ENCODE measurements around the gene KIAA1671. TPM values are rescaled to one million over a fixed set of nuclear protein-coding genes. Genes with fewer than 3 reads are reported as not detected.

KIAA1671 gene
- total and polyA plus RNA-seq, 4 experiments from 2014 or later = 0.04 to 10.2 (median 5.2) TPM

DNA sequence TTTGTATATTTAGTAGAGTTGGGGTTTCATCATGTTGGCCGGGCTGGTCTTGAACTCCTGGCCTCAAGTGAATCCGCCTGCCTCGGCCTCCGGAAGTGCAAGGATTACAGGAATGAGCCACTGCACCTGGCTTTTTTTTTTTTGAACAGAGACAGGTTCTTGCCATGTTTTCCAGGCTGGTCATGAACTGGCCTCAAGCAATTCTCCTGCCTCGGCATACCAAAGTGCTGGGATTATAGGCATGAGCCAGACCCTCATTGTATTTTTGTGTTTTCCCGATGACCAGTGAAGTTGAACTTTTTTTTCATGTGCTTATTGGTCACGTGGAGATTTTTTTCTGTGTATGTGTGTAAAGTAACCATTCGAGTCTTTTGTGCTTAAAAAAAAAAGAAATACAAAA lies 48.2 kb downstream of the KIAA1671 start:
- Mint-ChIP-seq H3K9me3 (peaks cover 2 to 23% (median 10%) of the 10 kb centered on the region in 8 donors), H3K36me3 (peaks cover 0 to 3% of the 10 kb centered on the region in 2 donors), H3K4me1 (peaks cover 5 to 12% (median 11%) of the 10 kb centered on the region in 4 donors), H3K27ac (no peak overlapping the region), H3K4me3 (no peak overlapping the region), H3K27me3 (peaks cover 3 to 17% of the 10 kb centered on the region in 2 donors)
- Histone ChIP-seq H3K4me1 (ENCODE audit: insufficient read depth, low read length) (peaks cover 7% of the 10 kb centered on the region), H3K27me3 (ENCODE audit: insufficient read depth, low read length) (no peaks in the 10 kb centered on the region), H3K4me3 (ENCODE audit: low read length in 2 of 2) (no peak overlapping the region), H3K36me3 (ENCODE audit: insufficient read depth, low read length) (no peaks in the 10 kb centered on the region), H3K27ac (ENCODE audit: low read depth, low read length) (no peak overlapping the region), H3K9me3 (ENCODE audit: control insufficient read depth in 1 of 2, low read length in 2 of 2) (no peaks in the 10 kb centered on the region)
- DNase-seq = no peak
- intact Hi-C loops (cut with micrococcal nuclease) = no loop called here
- CTCF ChIA-PET (ENCODE audit: partially characterized antibody) = interaction anchor here (1.2 kb wide), 1 partner anchor 9 kb away, joined by 3 read pairs; no protein-coding TSS in a partner anchor
- POLR2A ChIA-PET (ENCODE audit: partially characterized antibody) = no interaction called here

DNA sequence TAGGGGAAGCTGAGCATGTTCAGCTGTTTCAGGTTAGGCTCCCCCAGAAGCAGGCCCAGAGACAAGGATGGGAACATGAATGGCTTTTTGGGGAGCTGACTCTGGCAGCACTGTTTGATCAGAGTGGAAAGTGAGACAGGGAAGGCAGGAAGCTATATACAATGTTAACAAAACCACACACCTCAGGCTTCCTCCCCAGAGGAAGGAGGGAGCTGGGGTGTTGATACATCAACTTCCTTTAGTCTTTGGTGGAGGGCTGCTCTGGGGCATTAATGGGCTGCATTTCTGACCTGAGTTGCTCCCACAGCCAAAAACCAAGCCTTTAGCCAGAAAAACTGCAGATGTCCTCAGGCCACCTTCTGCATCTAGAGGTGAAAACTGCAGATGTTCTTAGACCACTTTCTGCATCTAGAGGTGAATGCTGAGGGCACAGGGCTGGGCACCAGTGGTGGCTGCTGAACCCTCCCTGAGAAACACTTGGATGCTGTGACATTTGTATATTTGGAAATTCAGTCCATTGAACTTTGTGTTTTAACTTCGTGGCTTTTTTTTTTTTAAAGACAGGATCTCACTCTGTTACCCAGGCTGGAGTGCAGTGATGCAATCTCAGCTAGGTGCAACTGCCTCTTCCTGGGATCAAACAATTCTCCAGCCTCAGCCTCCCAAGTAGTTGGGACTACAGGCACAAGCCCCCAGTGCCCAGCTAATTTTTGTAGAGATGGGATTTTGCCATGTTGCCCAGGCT lies 49.9 kb downstream of the KIAA1671 start:
- intact Hi-C loops (cut with micrococcal nuclease) = no loop called here
- Mint-ChIP-seq H3K27me3 (peaks cover 1 to 6% of the 10 kb centered on the region in 2 donors), H3K4me3 (peak overlapping the region in 2 of 8 donors; percentile 53 to 61), H3K36me3 (peaks cover 0 to 3% of the 10 kb centered on the region in 2 donors), H3K4me1 (peaks cover 5 to 12% (median 11%) of the 10 kb centered on the region in 4 donors), H3K9me3 (peaks cover 2 to 24% (median 10%) of the 10 kb centered on the region in 8 donors), H3K27ac (peak overlapping the region in 2 of 7 donors; percentile 30 to 74)
- CTCF ChIA-PET (ENCODE audit: partially characterized antibody) = no interaction called here
- peaks cover 7% of the 10 kb centered on the region for H3K4me1 ChIP-seq (ENCODE audit: insufficient read depth, low read length)
- H3K27me3 ChIP-seq (ENCODE audit: insufficient read depth, low read length) = no peaks in the 10 kb centered on the region
- DNase-seq = peak in 1 of 5 donors; percentile 6
- H3K36me3 ChIP-seq (ENCODE audit: insufficient read depth, low read length) = no peaks in the 10 kb centered on the region
- H3K4me3 ChIP-seq (ENCODE audit: low read length in 2 of 2) = no peak overlapping the region
- H3K27ac ChIP-seq (ENCODE audit: low read depth, low read length) = no peak overlapping the region
- POLR2A ChIA-PET (ENCODE audit: partially characterized antibody) = no interaction called here
- H3K9me3 ChIP-seq (ENCODE audit: control insufficient read depth in 1 of 2, low read length in 2 of 2) = no peaks in the 10 kb centered on the region

DNA sequence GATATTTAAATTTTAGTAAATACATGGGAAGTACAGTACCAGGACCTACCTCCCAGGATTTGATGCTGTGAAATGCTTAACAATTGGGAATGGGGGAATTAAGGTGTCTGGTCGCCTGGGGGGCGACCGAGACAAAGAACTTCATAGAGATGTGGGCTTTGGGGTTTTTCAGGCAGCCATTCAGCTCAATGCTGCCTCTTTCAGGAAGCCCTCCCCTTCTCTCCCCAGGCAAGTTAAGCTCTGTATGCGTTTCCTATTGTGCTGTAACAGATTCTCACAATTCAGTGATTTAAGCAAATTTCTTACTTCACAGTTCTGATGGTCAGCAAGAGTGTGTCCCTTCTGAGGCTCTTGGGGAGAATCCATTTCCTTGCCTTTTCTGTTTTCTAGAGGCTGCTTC lies 53.8 kb downstream of the KIAA1671 start:
- H3K36me3 Mint-ChIP-seq = peaks cover 0 to 3% of the 10 kb centered on the region in 2 donors
- ChIA-PET POLR2A (ENCODE audit: partially characterized antibody) (no interaction called here), CTCF (ENCODE audit: partially characterized antibody) (no interaction called here)
- no peak for DNase-seq
- H3K27me3 Mint-ChIP-seq = peaks cover 0 to 2% of the 10 kb centered on the region in 2 donors
- Histone ChIP-seq H3K4me3 (ENCODE audit: low read length in 2 of 2) (no peak overlapping the region), H3K9me3 (ENCODE audit: control insufficient read depth in 1 of 2, low read length in 2 of 2) (no peaks in the 10 kb centered on the region), H3K27ac (ENCODE audit: low read depth, low read length) (no peak overlapping the region), H3K4me1 (ENCODE audit: insufficient read depth, low read length) (peaks cover 7% of the 10 kb centered on the region), H3K27me3 (ENCODE audit: insufficient read depth, low read length) (no peaks in the 10 kb centered on the region), H3K36me3 (ENCODE audit: insufficient read depth, low read length) (no peaks in the 10 kb centered on the region)
- H3K9me3 Mint-ChIP-seq = peaks cover 2 to 21% (median 8%) of the 10 kb centered on the region in 8 donors
- intact Hi-C loops (cut with micrococcal nuclease) = no loop called here
- H3K27ac Mint-ChIP-seq = no peak overlapping the region
- H3K4me3 Mint-ChIP-seq = no peak overlapping the region
- H3K4me1 Mint-ChIP-seq = peaks cover 3 to 16% (median 10%) of the 10 kb centered on the region in 4 donors

DNA sequence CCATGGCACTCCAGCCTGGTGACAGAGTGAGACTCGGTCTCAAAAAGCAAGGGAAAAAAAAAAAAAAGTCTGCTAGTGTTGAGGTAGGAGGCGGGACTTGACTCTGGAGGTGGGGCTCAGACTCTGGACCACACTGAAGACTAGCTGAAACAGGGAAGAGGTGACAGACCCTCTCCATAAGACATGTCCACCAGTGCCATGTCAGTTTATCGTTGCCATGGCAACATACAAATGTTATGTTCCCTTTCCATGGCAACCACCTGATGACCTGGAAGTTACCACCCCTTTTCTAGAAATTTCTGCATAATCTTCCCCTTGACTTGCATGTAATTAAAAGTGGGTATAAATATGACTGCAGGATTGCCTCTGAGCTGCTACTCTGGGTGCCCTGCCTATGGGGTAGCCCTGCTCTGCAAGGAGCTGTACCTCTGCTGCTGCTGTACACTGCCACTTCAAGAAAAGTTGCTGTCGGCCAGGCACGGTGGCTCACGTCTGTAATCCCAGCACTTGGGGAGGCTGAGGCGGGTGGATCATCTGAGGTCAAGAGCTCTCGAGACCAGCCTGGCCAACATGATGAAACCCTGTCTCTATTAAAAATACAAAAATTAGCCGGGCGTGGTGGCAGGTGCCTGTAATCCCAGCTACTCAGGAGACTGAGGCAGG lies 55.1 kb downstream of the KIAA1671 start:
- Histone ChIP-seq H3K36me3 (ENCODE audit: insufficient read depth, low read length) (no peaks in the 10 kb centered on the region), H3K27ac (ENCODE audit: low read depth, low read length) (no peak overlapping the region), H3K4me3 (ENCODE audit: low read length in 2 of 2) (no peak overlapping the region), H3K4me1 (ENCODE audit: insufficient read depth, low read length) (peaks cover under 1% of the 10 kb centered on the region), H3K27me3 (ENCODE audit: insufficient read depth, low read length) (no peaks in the 10 kb centered on the region), H3K9me3 (ENCODE audit: control insufficient read depth in 1 of 2, low read length in 2 of 2) (no peaks in the 10 kb centered on the region)
- intact Hi-C loops (cut with micrococcal nuclease) = no loop called here
- DNase-seq = no peak
- H3K36me3 Mint-ChIP-seq = no peaks in the 10 kb centered on the region
- peaks cover 0 to 9% (median 3%) of the 10 kb centered on the region in 4 donors for H3K4me1 Mint-ChIP-seq
- CTCF ChIA-PET (ENCODE audit: partially characterized antibody) = no interaction called here
- POLR2A ChIA-PET (ENCODE audit: partially characterized antibody) = interaction anchor here (0.6 kb wide), 1 partner anchor 395 kb away, joined by 3 read pairs; no protein-coding TSS in a partner anchor
- H3K27me3 Mint-ChIP-seq = peaks cover 0 to 2% of the 10 kb centered on the region in 2 donors
- peak overlapping the region in 1 of 7 donors; percentile 55 for H3K27ac Mint-ChIP-seq
- peaks cover 0 to 14% (median 3%) of the 10 kb centered on the region in 8 donors for H3K9me3 Mint-ChIP-seq
- peak overlapping the region in 1 of 8 donors; percentile 52 for H3K4me3 Mint-ChIP-seq

DNA sequence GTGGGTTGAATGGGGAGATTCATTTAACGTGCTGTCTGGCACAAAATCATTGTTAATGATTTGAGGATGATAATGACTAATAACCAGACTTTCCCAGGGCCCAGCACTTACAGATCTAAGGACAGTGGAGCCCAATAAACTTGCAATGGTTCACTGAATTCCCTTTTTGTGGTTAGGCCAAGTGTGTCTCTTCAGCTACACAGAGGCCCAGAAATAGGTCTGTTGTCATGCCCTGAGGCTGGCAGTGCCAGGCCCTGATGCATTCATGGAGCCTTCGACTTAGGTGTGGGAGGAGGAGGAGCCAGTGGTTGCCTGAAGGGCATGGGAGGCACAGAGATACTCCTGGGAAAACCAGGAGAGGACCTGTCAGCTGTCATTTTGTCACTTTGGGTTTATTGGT lies 56.1 kb downstream of the KIAA1671 start:
- no peak overlapping the region for H3K27ac ChIP-seq (ENCODE audit: low read depth, low read length)
- no peaks in the 10 kb centered on the region for H3K27me3 ChIP-seq (ENCODE audit: insufficient read depth, low read length)
- no peak for DNase-seq
- H3K9me3 ChIP-seq (ENCODE audit: control insufficient read depth in 1 of 2, low read length in 2 of 2) = no peaks in the 10 kb centered on the region
- ChIA-PET POLR2A (ENCODE audit: partially characterized antibody) (no interaction called here), CTCF (ENCODE audit: partially characterized antibody) (no interaction called here)
- Mint-ChIP-seq H3K36me3 (no peaks in the 10 kb centered on the region), H3K27me3 (peaks cover 0 to 3% of the 10 kb centered on the region in 2 donors), H3K9me3 (peaks cover 0 to 8% (median 2%) of the 10 kb centered on the region in 8 donors), H3K4me3 (no peak overlapping the region), H3K27ac (peak overlapping the region in 1 of 7 donors; percentile 58), H3K4me1 (peaks cover 0 to 4% (median 2%) of the 10 kb centered on the region in 4 donors)
- H3K36me3 ChIP-seq (ENCODE audit: insufficient read depth, low read length) = no peaks in the 10 kb centered on the region
- intact Hi-C loops (cut with micrococcal nuclease) = no loop called here
- H3K4me1 ChIP-seq (ENCODE audit: insufficient read depth, low read length) = no peaks in the 10 kb centered on the region
- no peak overlapping the region for H3K4me3 ChIP-seq (ENCODE audit: low read length in 2 of 2)

DNA sequence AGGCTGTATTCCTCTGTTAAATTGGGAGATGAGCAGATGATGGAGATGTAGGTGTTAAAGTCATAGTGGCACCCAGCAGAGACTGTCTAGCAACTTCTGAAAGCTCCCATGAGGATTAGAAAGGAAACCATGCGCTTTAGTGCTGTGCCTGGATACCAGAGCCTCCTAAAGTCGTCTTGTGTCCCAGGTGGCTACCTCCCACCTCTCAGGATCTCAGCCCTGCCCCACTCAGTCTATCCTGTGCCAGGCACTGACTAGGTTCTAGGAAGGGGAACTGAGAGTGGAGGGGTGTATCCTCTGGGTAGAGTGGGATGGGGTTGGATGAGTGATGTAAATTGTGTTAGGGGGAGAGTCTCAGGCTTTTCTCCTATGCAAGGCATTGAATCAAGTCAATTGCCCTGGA lies 60.2 kb downstream of the KIAA1671 start:
- H3K4me1 Mint-ChIP-seq = peaks cover 0 to 2% (median under 1%) of the 10 kb centered on the region in 4 donors

DNA sequence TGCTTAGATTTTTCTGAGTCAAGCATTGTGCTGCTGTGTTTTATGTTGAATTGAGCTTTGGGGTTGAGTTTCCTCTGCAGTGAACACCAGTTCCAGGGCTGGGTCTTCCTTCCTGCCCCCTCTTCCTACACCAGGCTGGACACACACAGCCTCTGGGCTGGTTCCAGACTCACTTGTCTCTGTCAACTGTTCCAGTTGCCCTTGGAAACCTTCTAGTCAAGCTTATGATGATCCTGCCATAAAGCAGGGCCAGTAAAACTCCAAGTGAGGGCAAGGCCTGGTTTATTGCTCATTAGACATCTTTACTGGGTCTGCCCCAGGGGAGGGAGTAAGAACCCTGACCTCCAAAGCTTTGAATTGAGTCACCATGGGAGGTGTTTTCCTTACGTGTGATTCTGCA lies 61.1 kb downstream of the KIAA1671 start:
- ChIA-PET POLR2A (ENCODE audit: partially characterized antibody) (no interaction called here), CTCF (ENCODE audit: partially characterized antibody) (interaction anchor here (1.3 kb wide), 1 partner anchor 36 kb away, joined by 3 read pairs; no protein-coding TSS in a partner anchor)
- intact Hi-C loops (cut with micrococcal nuclease) = no loop called here

More for the DNA sequence above, 60.2 kb downstream of the KIAA1671 start:
- POLR2A ChIA-PET (ENCODE audit: partially characterized antibody) = no interaction called here
- Histone ChIP-seq H3K27ac (ENCODE audit: low read depth, low read length) (no peak overlapping the region), H3K4me3 (ENCODE audit: low read length in 2 of 2) (no peak overlapping the region), H3K9me3 (ENCODE audit: control insufficient read depth in 1 of 2, low read length in 2 of 2) (no peaks in the 10 kb centered on the region), H3K27me3 (ENCODE audit: insufficient read depth, low read length) (no peaks in the 10 kb centered on the region), H3K4me1 (ENCODE audit: insufficient read depth, low read length) (no peaks in the 10 kb centered on the region), H3K36me3 (ENCODE audit: insufficient read depth, low read length) (no peaks in the 10 kb centered on the region)
- DNase-seq = no peak
- Mint-ChIP-seq H3K27ac (no peak overlapping the region), H3K9me3 (no peaks in the 10 kb centered on the region), H3K27me3 (peaks cover 2 to 3% of the 10 kb centered on the region in 2 donors), H3K36me3 (no peaks in the 10 kb centered on the region), H3K4me3 (no peak overlapping the region)
- CTCF ChIA-PET (ENCODE audit: partially characterized antibody) = interaction anchor here (1.2 kb wide), 1 partner anchor 35 kb away, joined by 3 read pairs; no protein-coding TSS in a partner anchor
- intact Hi-C loops (cut with micrococcal nuclease) = no loop called here

More for the DNA sequence above, 61.1 kb downstream of the KIAA1671 start:
- no peak for DNase-seq
- H3K4me1 Mint-ChIP-seq = peaks cover 0 to 2% (median 0%) of the 10 kb centered on the region in 4 donors
- Histone ChIP-seq H3K36me3 (ENCODE audit: insufficient read depth, low read length) (no peaks in the 10 kb centered on the region), H3K9me3 (ENCODE audit: control insufficient read depth in 1 of 2, low read length in 2 of 2) (no peaks in the 10 kb centered on the region), H3K4me3 (ENCODE audit: low read length in 2 of 2) (no peak overlapping the region), H3K4me1 (ENCODE audit: insufficient read depth, low read length) (no peaks in the 10 kb centered on the region), H3K27ac (ENCODE audit: low read depth, low read length) (no peak overlapping the region), H3K27me3 (ENCODE audit: insufficient read depth, low read length) (no peaks in the 10 kb centered on the region)
- peaks cover 1 to 3% of the 10 kb centered on the region in 2 donors for H3K27me3 Mint-ChIP-seq
- no peaks in the 10 kb centered on the region for H3K9me3 Mint-ChIP-seq
- H3K4me3 Mint-ChIP-seq = no peak overlapping the region
- peak overlapping the region in 1 of 7 donors; percentile 37 for H3K27ac Mint-ChIP-seq
- no peaks in the 10 kb centered on the region for H3K36me3 Mint-ChIP-seq

Data from CD4-positive, alpha-beta memory T cell (primary cell).